Measurements from ENCODE around the gene TMEM129.

Gene TMEM129

GRCh38 chr4:1741208-1741607, 20.1 kb upstream of the TMEM129 start:
- Histone ChIP-seq H3K4me3 (ENCODE audit: low read length) (no peak overlapping the region), H3K4me1 (ENCODE audit: insufficient read depth, low read length) (no peaks in the 10 kb centered on the region), H3K27me3 (ENCODE audit: insufficient read depth, low read length) (no peaks in the 10 kb centered on the region), H3K36me3 (ENCODE audit: insufficient read depth, low read length) (peaks cover 90% of the 10 kb centered on the region), H3K9ac (ENCODE audit: low read depth, low read length) (no peak overlapping the region), H3K9me3 (ENCODE audit: insufficient read depth, low read depth, low read length) (peaks cover 23% of the 10 kb centered on the region), H3K27ac (ENCODE audit: low read depth, low read length) (no peak overlapping the region)
- WGBS = 92% methylated on average over 17 of the region's 17 CpGs

- peaks cover 98% of the 10 kb centered on the region for H3K36me3 ChIP-seq (ENCODE audit: insufficient read depth, low read length)
- peaks cover 23% of the 10 kb centered on the region for H3K9me3 ChIP-seq (ENCODE audit: insufficient read depth, low read depth, low read length)
- H3K27ac ChIP-seq (ENCODE audit: low read depth, low read length) = no peak overlapping the region
- 96% methylated on average over 22 of the region's 22 CpGs for WGBS
- H3K9ac ChIP-seq (ENCODE audit: low read depth, low read length) = no peak overlapping the region
- H3K4me1 ChIP-seq (ENCODE audit: insufficient read depth, low read length) = no peaks in the 10 kb centered on the region
- no peaks in the 10 kb centered on the region for H3K27me3 ChIP-seq (ENCODE audit: insufficient read depth, low read length)
- no peak overlapping the region for H3K4me3 ChIP-seq (ENCODE audit: low read length)
Observed at GRCh38 chr4:1740021-1740545, 19.0 kb upstream of the TMEM129 start.

GRCh38 chr4:1739358-1739757, 18.2 kb upstream of the TMEM129 start:
- WGBS = 96% methylated on average over 9 of the region's 9 CpGs
- Histone ChIP-seq H3K36me3 (ENCODE audit: insufficient read depth, low read length) (peaks cover 98% of the 10 kb centered on the region), H3K4me1 (ENCODE audit: insufficient read depth, low read length) (no peaks in the 10 kb centered on the region), H3K27ac (ENCODE audit: low read depth, low read length) (no peak overlapping the region), H3K9ac (ENCODE audit: low read depth, low read length) (no peak overlapping the region), H3K9me3 (ENCODE audit: insufficient read depth, low read depth, low read length) (peaks cover 23% of the 10 kb centered on the region), H3K27me3 (ENCODE audit: insufficient read depth, low read length) (no peaks in the 10 kb centered on the region), H3K4me3 (ENCODE audit: low read length) (no peak overlapping the region)

GRCh38 chr4:1738410-1738809, 17.3 kb upstream of the TMEM129 start:
- Histone ChIP-seq H3K27me3 (ENCODE audit: insufficient read depth, low read length) (no peaks in the 10 kb centered on the region), H3K27ac (ENCODE audit: low read depth, low read length) (no peak overlapping the region), H3K9ac (ENCODE audit: low read depth, low read length) (no peak overlapping the region), H3K4me1 (ENCODE audit: insufficient read depth, low read length) (no peaks in the 10 kb centered on the region), H3K36me3 (ENCODE audit: insufficient read depth, low read length) (peaks cover 98% of the 10 kb centered on the region), H3K9me3 (ENCODE audit: insufficient read depth, low read depth, low read length) (peaks cover 23% of the 10 kb centered on the region), H3K4me3 (ENCODE audit: low read length) (no peak overlapping the region)
- WGBS = 97% methylated on average over 4 of the region's 4 CpGs

- Histone ChIP-seq H3K4me3 (ENCODE audit: low read length) (no peak overlapping the region), H3K27ac (ENCODE audit: low read depth, low read length) (no peak overlapping the region), H3K4me1 (ENCODE audit: insufficient read depth, low read length) (no peaks in the 10 kb centered on the region), H3K9me3 (ENCODE audit: insufficient read depth, low read depth, low read length) (peaks cover 23% of the 10 kb centered on the region), H3K27me3 (ENCODE audit: insufficient read depth, low read length) (no peaks in the 10 kb centered on the region), H3K36me3 (ENCODE audit: insufficient read depth, low read length) (peaks cover 100% of the 10 kb centered on the region), H3K9ac (ENCODE audit: low read depth, low read length) (no peak overlapping the region)
- WGBS = 94% methylated on average over 15 of the region's 15 CpGs
Observed at GRCh38 chr4:1737666-1738065, 16.5 kb upstream of the TMEM129 start.

- Histone ChIP-seq H3K27ac (ENCODE audit: low read depth, low read length) (no peak overlapping the region), H3K4me1 (ENCODE audit: insufficient read depth, low read length) (no peaks in the 10 kb centered on the region), H3K36me3 (ENCODE audit: insufficient read depth, low read length) (peaks cover 99% of the 10 kb centered on the region), H3K9me3 (ENCODE audit: insufficient read depth, low read depth, low read length) (peaks cover 23% of the 10 kb centered on the region), H3K9ac (ENCODE audit: low read depth, low read length) (no peak overlapping the region), H3K4me3 (ENCODE audit: low read length) (no peak overlapping the region), H3K27me3 (ENCODE audit: insufficient read depth, low read length) (no peaks in the 10 kb centered on the region)
- 96% methylated on average over 13 of the region's 13 CpGs for WGBS
Observed at GRCh38 chr4:1736812-1737211, 15.7 kb upstream of the TMEM129 start.

- no peaks in the 10 kb centered on the region for H3K27me3 ChIP-seq (ENCODE audit: insufficient read depth, low read length)
- no peak overlapping the region for H3K9ac ChIP-seq (ENCODE audit: low read depth, low read length)
- H3K4me3 ChIP-seq (ENCODE audit: low read length) = no peak overlapping the region
- H3K36me3 ChIP-seq (ENCODE audit: insufficient read depth, low read length) = peaks cover 99% of the 10 kb centered on the region
- 93% methylated on average over 20 of the region's 20 CpGs for WGBS
- H3K9me3 ChIP-seq (ENCODE audit: insufficient read depth, low read depth, low read length) = peaks cover 23% of the 10 kb centered on the region
- H3K4me1 ChIP-seq (ENCODE audit: insufficient read depth, low read length) = no peaks in the 10 kb centered on the region
- no peak overlapping the region for H3K27ac ChIP-seq (ENCODE audit: low read depth, low read length)
Observed at GRCh38 chr4:1735215-1735614, 14.1 kb upstream of the TMEM129 start.

GRCh38 chr4:1732911-1733310, 11.8 kb upstream of the TMEM129 start:
- Histone ChIP-seq H3K9me3 (ENCODE audit: insufficient read depth, low read depth, low read length) (peaks cover 14% of the 10 kb centered on the region), H3K27ac (ENCODE audit: low read depth, low read length) (no peak overlapping the region), H3K27me3 (ENCODE audit: insufficient read depth, low read length) (no peaks in the 10 kb centered on the region), H3K36me3 (ENCODE audit: insufficient read depth, low read length) (peaks cover 99% of the 10 kb centered on the region), H3K4me1 (ENCODE audit: insufficient read depth, low read length) (no peaks in the 10 kb centered on the region), H3K4me3 (ENCODE audit: low read length) (no peak overlapping the region), H3K9ac (ENCODE audit: low read depth, low read length) (no peak overlapping the region)
- 96% methylated on average over 10 of the region's 10 CpGs for WGBS

GRCh38 chr4:1731180-1731579, 10.1 kb upstream of the TMEM129 start:
- Histone ChIP-seq H3K27ac (ENCODE audit: low read depth, low read length) (no peak overlapping the region), H3K9me3 (ENCODE audit: insufficient read depth, low read depth, low read length) (no peaks in the 10 kb centered on the region), H3K4me1 (ENCODE audit: insufficient read depth, low read length) (no peaks in the 10 kb centered on the region), H3K9ac (ENCODE audit: low read depth, low read length) (no peak overlapping the region), H3K4me3 (ENCODE audit: low read length) (no peak overlapping the region), H3K27me3 (ENCODE audit: insufficient read depth, low read length) (no peaks in the 10 kb centered on the region), H3K36me3 (ENCODE audit: insufficient read depth, low read length) (peaks cover 98% of the 10 kb centered on the region)
- WGBS = 97% methylated on average over 10 of the region's 10 CpGs

GRCh38 chr4:1730532-1731135, 9.5 kb upstream of the TMEM129 start:
- Histone ChIP-seq H3K4me1 (ENCODE audit: insufficient read depth, low read length) (no peaks in the 10 kb centered on the region), H3K4me3 (ENCODE audit: low read length) (no peak overlapping the region), H3K9me3 (ENCODE audit: insufficient read depth, low read depth, low read length) (no peaks in the 10 kb centered on the region), H3K27ac (ENCODE audit: low read depth, low read length) (no peak overlapping the region), H3K9ac (ENCODE audit: low read depth, low read length) (no peak overlapping the region), H3K36me3 (ENCODE audit: insufficient read depth, low read length) (peaks cover 97% of the 10 kb centered on the region), H3K27me3 (ENCODE audit: insufficient read depth, low read length) (no peaks in the 10 kb centered on the region)
- 97% methylated on average over 16 of the region's 16 CpGs for WGBS

GRCh38 chr4:1728061-1728980, 7.2 kb upstream of the TMEM129 start:
- Histone ChIP-seq H3K27me3 (ENCODE audit: insufficient read depth, low read length) (no peaks in the 10 kb centered on the region), H3K27ac (ENCODE audit: low read depth, low read length) (no peak overlapping the region), H3K9me3 (ENCODE audit: insufficient read depth, low read depth, low read length) (no peaks in the 10 kb centered on the region), H3K36me3 (ENCODE audit: insufficient read depth, low read length) (peaks cover 96% of the 10 kb centered on the region), H3K9ac (ENCODE audit: low read depth, low read length) (no peak overlapping the region), H3K4me1 (ENCODE audit: insufficient read depth, low read length) (no peaks in the 10 kb centered on the region), H3K4me3 (ENCODE audit: low read length) (no peak overlapping the region)
- 96% methylated on average over 31 of the region's 31 CpGs for WGBS
